ENCODE data around the gene PTAR1.
"Not testable (repeated sequence)": the region's sequence is repeated elsewhere in the genome, so short reads cannot be mapped to it uniquely, and the experiment has no call there.

PTAR1 gene

GRCh38 chr9:69759421-69760277 lies at the start of gene PTAR1:
Gene PTAR1, minus strand, starts transcription at chr9:69760011. Its CDS starts 73 bp downstream, at chr9:69759938.
- in situ Hi-C loops (cut with MboI; ENCODE audit: low pct_unique_long_range_greater_than_20kb, low sequenced_read_pairs): no loop called here
- peak; percentile 92 for DNase-seq

- peak; percentile 83 for DNase-seq
- in situ Hi-C loops (cut with MboI; ENCODE audit: low pct_unique_long_range_greater_than_20kb, low sequenced_read_pairs): no loop called here
Observed at GRCh38 chr9:69809304-69809863, 49.6 kb upstream of the PTAR1 start.

DNA sequence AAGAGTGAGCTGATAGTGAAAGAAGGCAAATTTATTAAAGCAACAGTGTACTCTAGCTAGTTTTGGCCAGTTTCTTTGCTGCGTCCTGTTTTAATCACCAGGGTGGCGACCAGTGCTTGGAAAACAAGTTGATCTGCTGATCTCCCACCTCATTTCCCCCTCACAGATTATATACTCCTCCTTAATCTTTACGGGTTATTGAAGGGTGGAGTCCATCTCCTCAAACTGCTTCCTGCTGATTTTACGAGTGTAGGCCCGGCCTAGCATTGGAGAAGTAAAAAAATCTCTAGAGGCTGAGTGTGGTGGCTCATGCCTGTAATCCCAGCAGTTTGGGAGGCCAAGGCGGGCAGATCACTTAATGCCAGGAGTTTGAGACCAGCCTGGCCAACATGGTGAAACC lies 46.8 kb upstream of the PTAR1 start:
- DNase-seq: peak; percentile 58
- in situ Hi-C loops (cut with MboI; ENCODE audit: low pct_unique_long_range_greater_than_20kb, low sequenced_read_pairs): no loop called here

- in situ Hi-C loops (cut with MboI; ENCODE audit: low pct_unique_long_range_greater_than_20kb, low sequenced_read_pairs): no loop called here
- DNase-seq: peak; percentile 86
Observed at GRCh38 chr9:69805962-69806515, 46.2 kb upstream of the PTAR1 start.

GRCh38 chr9:69801989-69802388 lies 42.2 kb upstream of the PTAR1 start:
- DNase-seq: no peak
- in situ Hi-C loops (cut with MboI; ENCODE audit: low pct_unique_long_range_greater_than_20kb, low sequenced_read_pairs): no loop called here

- in situ Hi-C loops (cut with MboI; ENCODE audit: low pct_unique_long_range_greater_than_20kb, low sequenced_read_pairs); DNase-seq: not testable (repeated sequence)
Observed at GRCh38 chr9:69800027-69800426, 40.2 kb upstream of the PTAR1 start.

DNA sequence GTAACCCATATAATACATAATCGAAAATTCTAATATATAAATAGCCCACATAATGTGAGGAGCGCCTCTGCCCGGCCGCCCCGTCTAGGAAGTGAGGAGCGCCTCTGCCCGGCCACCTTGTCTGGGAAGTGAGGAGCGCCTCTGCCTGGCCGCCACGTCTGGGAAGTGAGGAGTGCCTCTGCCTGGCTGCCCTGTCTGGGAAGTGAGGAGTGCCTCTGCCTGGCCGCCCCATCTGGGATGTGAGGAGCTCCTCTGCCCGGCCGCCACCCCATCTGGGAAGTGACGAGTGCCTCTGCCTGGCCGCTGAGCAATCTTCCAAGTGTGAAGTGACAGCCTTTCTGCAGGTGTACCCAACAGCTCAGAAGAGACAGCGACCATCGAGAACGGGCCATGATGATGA lies 39.7 kb upstream of the PTAR1 start:
- in situ Hi-C loops (cut with MboI; ENCODE audit: low pct_unique_long_range_greater_than_20kb, low sequenced_read_pairs); DNase-seq: not testable (repeated sequence)

GRCh38 chr9:69798744-69799143 lies 38.9 kb upstream of the PTAR1 start:
- no peak for DNase-seq
- in situ Hi-C loops (cut with MboI; ENCODE audit: low pct_unique_long_range_greater_than_20kb, low sequenced_read_pairs): no loop called here

- in situ Hi-C loops (cut with MboI; ENCODE audit: low pct_unique_long_range_greater_than_20kb, low sequenced_read_pairs): no loop called here
- no peak for DNase-seq
Observed at GRCh38 chr9:69797675-69798074, 37.9 kb upstream of the PTAR1 start.

DNA sequence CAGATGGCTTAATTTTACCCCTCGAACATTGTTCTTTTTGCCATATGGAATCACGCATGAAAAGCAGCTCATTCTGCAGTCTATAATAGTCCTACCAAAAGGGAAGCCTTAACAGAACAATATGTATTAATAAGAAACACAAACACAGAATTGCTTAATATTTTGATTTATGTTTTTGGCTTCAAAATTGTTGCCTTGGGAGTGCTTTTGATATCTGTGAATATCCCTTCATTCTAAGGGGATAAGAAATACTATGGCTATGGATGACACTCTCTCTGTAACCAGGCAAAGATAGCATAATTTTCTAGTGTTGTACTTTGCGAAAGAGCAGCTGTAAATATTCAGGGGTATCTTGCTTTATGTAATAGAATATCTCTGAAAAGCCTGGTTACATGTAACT lies 34.5 kb upstream of the PTAR1 start:
- in situ Hi-C loops (cut with MboI; ENCODE audit: low pct_unique_long_range_greater_than_20kb, low sequenced_read_pairs): no loop called here
- DNase-seq: no peak

DNA sequence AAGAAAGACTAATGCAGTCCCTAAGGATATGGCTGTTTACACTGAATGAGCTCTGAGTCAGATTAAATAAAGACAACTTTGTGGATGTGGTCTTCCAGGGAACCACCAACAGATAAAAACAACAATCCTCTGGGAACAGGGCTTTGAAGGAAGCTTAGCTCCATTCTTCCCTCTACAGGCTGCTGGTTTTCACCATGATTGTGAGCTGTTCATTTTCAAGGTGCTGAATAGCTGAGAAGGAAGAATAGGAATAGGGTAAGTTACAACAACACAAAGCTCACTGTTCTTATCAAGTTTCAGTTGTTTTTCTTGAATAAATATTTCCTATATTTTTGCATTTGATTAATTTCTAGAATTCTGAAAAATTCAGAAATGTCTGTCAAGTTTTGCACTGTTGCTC lies 25.9 kb upstream of the PTAR1 start:
- no peak for DNase-seq
- in situ Hi-C loops (cut with MboI; ENCODE audit: low pct_unique_long_range_greater_than_20kb, low sequenced_read_pairs): no loop called here

DNA sequence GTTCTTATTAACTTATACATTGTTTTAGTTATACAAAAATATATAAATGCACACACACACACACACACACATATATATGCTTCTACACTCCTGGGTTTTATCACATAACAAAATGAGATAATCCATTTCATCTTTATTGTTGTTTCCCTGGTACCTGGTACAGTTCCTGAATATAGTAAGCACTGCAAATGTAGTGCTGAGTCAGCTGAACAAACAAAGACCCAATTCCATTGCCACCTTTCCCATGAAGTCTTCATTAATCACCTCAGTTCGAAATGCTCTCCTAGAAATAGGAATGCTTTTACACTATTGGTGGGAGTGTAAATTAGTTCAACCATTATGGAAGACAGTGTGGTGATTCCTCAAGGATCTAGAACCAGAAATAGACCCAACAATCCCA lies 13.4 kb upstream of the PTAR1 start:
- in situ Hi-C loops (cut with MboI; ENCODE audit: low pct_unique_long_range_greater_than_20kb, low sequenced_read_pairs): no loop called here
- no peak for DNase-seq

DNA sequence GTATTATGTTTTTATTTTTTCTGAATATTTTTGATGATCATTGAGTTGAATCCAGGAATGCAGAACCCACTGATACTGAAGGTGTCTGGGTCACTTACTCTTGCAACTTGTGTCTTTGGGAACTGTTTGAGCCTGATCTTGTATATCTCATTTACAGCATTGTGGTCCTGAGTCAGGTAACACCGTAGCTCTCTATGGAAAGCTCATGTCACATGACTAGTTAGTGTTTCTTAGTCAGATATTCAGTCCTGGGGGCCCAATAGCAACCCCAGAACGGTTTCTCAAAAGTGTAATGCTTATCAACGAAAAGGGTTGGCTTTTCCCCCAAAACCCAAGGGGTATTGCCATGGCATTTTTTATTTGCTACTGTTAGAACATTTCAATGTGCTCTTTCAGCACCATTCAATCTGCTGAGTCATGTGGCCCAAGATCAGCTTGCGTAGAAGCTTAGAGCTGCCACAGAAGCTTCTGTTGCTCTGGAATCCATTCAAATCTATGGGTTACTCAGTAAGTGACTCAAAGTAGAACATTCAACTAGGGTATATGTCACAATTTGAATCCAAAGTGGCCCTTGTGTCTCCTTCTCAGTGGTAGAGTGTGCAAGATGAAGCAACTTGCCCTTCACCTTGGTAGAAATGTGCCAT lies 12.1 kb upstream of the PTAR1 start:
- DNase-seq: no peak
- in situ Hi-C loops (cut with MboI; ENCODE audit: low pct_unique_long_range_greater_than_20kb, low sequenced_read_pairs): no loop called here

GRCh38 chr9:69768716-69769115 lies 8.9 kb upstream of the PTAR1 start:
- in situ Hi-C loops (cut with MboI; ENCODE audit: low pct_unique_long_range_greater_than_20kb, low sequenced_read_pairs): no loop called here
- no peak for DNase-seq

- no peak for DNase-seq
- in situ Hi-C loops (cut with MboI; ENCODE audit: low pct_unique_long_range_greater_than_20kb, low sequenced_read_pairs): no loop called here
Observed at GRCh38 chr9:69768101-69768500, 8.3 kb upstream of the PTAR1 start.

DNA sequence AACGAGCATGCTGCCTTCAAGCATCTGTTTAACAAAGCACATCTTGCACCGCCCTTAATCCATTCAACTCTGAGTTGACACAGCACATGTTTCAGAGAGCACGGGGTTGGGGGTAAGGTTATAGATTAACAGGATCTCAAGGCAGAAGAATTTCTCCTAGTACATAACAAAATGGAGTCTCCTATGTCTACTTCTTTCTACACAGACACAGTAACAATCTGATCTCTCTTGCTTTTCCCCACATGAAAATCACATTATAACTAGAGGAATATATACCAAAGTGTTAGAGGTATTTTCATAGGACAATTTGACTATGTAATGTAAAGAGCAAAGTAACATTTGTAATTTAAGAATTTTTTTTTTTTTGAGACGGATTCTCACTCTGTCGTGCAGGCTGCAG lies 4.1 kb upstream of the PTAR1 start:
- in situ Hi-C loops (cut with MboI; ENCODE audit: low pct_unique_long_range_greater_than_20kb, low sequenced_read_pairs); DNase-seq: not testable (repeated sequence)

DNA sequence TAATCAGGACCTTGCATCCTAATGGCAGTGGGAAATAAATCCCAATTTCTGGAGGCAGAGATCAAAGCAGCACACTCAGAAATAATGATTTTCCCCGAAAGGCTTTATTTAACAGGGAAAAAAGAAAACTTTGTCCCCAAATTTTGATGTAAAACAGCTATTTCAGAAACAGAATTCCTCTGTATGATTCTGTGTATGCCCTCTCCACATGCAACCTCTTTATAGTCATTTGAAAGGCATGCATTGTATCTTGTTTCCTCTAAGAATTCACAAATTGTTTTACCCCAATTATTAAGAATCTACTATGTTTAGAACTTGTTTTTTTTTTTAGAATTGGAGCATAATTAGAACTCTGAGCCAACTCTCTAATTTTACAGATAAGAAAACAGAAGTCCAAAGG lies 2.7 kb upstream of the PTAR1 start:
- no peak for DNase-seq
- in situ Hi-C loops (cut with MboI; ENCODE audit: low pct_unique_long_range_greater_than_20kb, low sequenced_read_pairs): no loop called here

DNA sequence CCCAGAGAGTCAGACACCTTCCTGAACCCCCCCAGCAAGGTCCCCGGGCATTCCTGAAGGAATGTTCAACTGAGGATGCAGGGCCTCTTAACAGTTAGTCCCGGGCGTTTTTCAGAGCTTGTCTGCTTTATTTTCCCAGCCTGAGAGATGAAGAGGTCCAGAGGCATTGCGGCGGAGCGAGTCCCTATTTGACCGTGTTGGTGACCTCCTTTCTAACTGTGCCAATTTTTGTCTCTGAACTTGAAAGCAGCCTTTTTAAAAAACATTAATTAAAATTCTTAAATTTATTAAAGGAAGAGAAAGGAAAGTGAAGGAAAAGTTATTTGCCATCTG lies 433 bp upstream of the PTAR1 start:
- in situ Hi-C loops (cut with MboI; ENCODE audit: low pct_unique_long_range_greater_than_20kb, low sequenced_read_pairs): no loop called here
- no peak for DNase-seq

DNA sequence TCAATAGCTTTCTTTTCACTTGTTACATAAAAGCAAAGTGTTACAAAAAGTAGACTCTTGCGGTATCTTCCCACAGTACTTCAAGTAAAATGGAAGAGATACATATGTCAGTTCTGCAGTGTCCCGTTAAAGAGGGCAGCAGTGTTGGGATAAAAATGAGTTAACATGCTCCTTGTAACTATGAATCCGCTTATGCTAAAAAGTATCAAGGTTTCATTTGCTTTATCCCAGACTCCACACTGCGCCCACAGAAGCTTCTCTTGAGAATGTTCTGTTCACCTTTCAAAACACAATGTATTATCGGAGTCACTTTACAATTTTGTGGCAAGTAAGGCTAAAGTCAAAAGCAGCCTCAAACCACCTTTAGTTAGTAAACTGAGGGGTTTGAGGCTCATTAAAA lies 790 bp downstream of the PTAR1 start:
- DNase-seq: no peak
- in situ Hi-C loops (cut with MboI; ENCODE audit: low pct_unique_long_range_greater_than_20kb, low sequenced_read_pairs): no loop called here

DNA sequence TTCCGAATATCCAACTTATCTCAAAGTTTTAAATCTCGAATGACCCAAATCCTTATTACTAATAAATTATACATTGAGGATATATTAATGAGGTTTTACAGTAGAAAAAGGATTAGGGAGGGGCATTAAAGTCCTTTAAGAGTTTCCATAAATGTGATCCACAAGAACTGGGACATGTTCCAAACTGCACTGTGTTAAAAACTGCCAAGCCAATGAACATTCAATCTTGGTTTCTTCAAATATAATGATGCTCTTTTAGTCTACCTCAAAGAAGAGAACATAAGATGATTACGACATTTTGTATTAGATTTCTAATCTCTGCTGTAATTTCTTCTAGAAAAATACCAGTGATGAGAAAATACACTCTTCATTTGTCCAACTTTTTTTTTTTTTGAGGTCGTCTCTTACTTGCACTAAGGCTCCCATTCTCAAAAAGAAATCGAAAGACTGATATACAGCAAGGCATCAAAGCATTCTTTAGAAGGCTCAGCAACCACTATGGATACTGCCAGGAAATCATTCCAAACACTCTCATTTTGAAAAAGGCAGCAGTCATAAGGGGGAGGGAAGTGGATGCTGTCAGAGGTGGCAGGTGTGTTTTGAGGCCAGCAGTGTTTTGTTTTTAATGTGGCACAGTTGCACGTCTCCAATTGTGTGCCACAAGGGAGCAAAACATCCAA lies 1.7 kb downstream of the PTAR1 start:
- DNase-seq: no peak
- in situ Hi-C loops (cut with MboI; ENCODE audit: low pct_unique_long_range_greater_than_20kb, low sequenced_read_pairs): no loop called here

Data from KBM-7 (cell line).